ENCODE data around the gene KRTAP10-9. TPM values are rescaled to one million over a fixed set of nuclear protein-coding genes. Genes with fewer than 3 reads are reported as not detected.

The KRTAP10-9 gene
- total RNA-seq, 2 donors from 2014 or later = not detected

DNA sequence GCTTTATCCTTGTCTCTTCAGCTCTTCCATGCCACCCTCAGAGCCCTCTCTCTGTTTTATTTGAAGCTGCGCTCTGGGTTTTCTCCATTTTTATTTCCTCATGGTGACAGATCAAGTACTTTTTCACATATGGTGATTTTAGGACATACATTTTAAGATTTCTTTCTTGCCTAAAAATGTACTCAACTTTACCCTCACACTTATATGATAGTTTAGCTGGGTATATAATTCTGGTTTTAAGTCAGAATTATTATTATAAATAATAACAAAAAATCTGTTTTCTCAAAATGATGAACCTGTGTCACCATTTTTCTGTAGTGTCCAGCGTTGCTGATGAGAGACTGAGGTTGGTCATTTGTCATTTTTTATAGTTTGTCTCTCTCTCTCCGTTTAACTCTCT, 45.7 kb upstream of the KRTAP10-9 start:
- Histone ChIP-seq H3K27me3 (replicated peaks; ENCODE audit: insufficient read depth) (no peaks in the 10 kb centered on the region), H3K36me3 (no peaks in the 10 kb centered on the region), H3K4me1 (ENCODE audit: control insufficient read depth in 1 of 2, low read depth in 2 of 2) (no peaks in the 10 kb centered on the region), H3K4me3 (no peak overlapping the region), H3K9me3 (peaks cover 13% of the 10 kb centered on the region), H3K27ac (no peak overlapping the region)
- TF ChIP-seq, protein P1, sequence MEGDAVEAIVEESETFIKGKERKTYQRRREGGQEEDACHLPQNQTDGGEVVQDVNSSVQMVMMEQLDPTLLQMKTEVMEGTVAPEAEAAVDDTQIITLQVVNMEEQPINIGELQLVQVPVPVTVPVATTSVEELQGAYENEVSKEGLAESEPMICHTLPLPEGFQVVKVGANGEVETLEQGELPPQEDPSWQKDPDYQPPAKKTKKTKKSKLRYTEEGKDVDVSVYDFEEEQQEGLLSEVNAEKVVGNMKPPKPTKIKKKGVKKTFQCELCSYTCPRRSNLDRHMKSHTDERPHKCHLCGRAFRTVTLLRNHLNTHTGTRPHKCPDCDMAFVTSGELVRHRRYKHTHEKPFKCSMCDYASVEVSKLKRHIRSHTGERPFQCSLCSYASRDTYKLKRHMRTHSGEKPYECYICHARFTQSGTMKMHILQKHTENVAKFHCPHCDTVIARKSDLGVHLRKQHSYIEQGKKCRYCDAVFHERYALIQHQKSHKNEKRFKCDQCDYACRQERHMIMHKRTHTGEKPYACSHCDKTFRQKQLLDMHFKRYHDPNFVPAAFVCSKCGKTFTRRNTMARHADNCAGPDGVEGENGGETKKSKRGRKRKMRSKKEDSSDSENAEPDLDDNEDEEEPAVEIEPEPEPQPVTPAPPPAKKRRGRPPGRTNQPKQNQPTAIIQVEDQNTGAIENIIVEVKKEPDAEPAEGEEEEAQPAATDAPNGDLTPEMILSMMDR (IDR thresholded peaks at IDR 0.05) = no peak
- no peak for DNase-seq (ENCODE audit: low spot score)
- no peak for ATAC-seq (ENCODE audit: insufficient number of reproducible peaks, low FRiP score, low read depth)

DNA sequence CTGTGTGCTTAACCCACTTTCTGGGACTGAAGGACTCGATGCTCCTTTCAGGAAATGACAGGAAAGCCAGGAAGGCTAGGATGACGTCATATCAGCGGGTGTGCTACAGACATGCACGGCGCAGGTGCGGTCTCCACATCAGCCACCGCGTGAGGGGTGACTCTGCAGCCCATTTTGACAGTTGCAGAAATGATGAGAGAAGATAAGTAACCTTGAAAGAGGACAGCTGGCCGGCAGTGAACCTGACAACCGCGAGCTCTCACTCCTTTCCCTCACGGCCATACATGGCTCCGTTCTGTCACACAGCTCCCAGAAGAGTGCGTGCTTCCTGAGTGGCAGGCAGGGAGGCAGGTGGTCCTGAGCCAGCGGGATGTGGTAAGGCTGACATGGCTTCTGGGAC, 44.8 kb upstream of the KRTAP10-9 start:
- ATAC-seq (ENCODE audit: insufficient number of reproducible peaks, low FRiP score, low read depth) (no peak), DNase-seq (ENCODE audit: low spot score) (no peak)
- Histone ChIP-seq H3K4me1 (ENCODE audit: control insufficient read depth in 1 of 2, low read depth in 2 of 2) (no peaks in the 10 kb centered on the region), H3K27me3 (replicated peaks; ENCODE audit: insufficient read depth) (no peaks in the 10 kb centered on the region), H3K36me3 (no peaks in the 10 kb centered on the region), H3K27ac (no peak overlapping the region), H3K9me3 (peaks cover 7% of the 10 kb centered on the region), H3K4me3 (no peak overlapping the region)
- TF ChIP-seq, protein P1 (IDR thresholded peaks at IDR 0.05) = no peak

DNA sequence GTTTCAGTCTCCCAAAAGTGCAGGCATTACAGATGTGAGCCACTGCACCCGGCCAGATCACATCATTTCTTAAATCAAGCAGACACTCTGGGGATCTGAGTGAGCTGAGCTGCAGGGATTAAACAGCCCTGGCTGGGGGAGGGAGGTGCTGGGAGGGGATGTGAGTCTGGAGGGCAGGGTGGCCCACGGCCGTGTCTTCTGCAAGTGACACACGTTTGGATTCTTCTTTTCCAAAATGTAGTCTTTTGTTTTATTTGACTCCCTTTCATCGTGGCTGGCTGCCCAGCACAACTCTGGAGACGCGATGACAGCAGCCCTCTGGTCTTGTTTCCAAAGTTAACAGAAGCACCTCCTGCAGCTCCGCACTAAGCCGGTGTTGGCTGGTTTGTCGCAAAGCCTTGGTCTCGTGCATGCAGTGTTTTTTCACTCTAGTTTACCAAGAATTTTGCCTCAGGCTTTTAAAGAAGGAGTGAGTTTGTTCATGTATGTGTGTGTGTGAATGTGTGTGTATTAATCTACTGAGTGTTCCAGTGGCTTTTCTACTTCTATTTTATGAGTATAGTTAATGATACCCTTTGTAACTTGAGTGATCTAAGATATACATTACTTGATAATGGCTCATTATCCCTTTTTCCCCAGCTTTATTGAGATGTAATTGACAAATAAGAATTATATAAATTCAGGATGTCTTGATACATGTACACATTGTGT, 43.6 kb upstream of the KRTAP10-9 start:
- H3K27ac ChIP-seq = no peak overlapping the region
- H3K27me3 ChIP-seq (replicated peaks; ENCODE audit: insufficient read depth) = no peaks in the 10 kb centered on the region
- H3K4me3 ChIP-seq = no peak overlapping the region
- ATAC-seq (ENCODE audit: insufficient number of reproducible peaks, low FRiP score, low read depth) (no peak), DNase-seq (ENCODE audit: low spot score) (no peak)
- TF ChIP-seq, protein P1 (IDR thresholded peaks at IDR 0.05) = no peak
- H3K36me3 ChIP-seq = no peaks in the 10 kb centered on the region
- no peaks in the 10 kb centered on the region for H3K4me1 ChIP-seq (ENCODE audit: control insufficient read depth in 1 of 2, low read depth in 2 of 2)
- H3K9me3 ChIP-seq = peaks cover 7% of the 10 kb centered on the region

DNA sequence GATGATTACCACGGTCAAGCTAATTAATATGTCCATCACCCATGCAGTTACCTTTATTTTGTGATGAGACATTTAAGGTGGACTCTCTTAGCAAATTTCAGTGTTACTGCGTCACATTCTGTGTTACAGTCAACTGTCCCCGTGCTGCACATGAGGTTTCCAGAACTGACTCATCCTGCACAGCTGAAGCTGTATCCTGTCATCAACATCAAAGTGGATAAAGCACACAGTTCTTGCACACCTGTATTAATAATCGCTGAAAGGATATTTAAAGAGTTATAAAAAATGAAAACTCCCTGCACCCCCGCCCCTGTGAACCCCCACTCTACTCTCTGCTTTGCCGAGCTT, 43.1 kb upstream of the KRTAP10-9 start:
- Histone ChIP-seq H3K4me3 (no peak overlapping the region), H3K36me3 (no peaks in the 10 kb centered on the region), H3K27ac (no peak overlapping the region), H3K4me1 (ENCODE audit: control insufficient read depth in 1 of 2, low read depth in 2 of 2) (no peaks in the 10 kb centered on the region), H3K9me3 (peaks cover 7% of the 10 kb centered on the region), H3K27me3 (replicated peaks; ENCODE audit: insufficient read depth) (no peaks in the 10 kb centered on the region)
- ATAC-seq (ENCODE audit: insufficient number of reproducible peaks, low FRiP score, low read depth) (no peak), DNase-seq (ENCODE audit: low spot score) (no peak)
- TF ChIP-seq, protein P1 (IDR thresholded peaks at IDR 0.05) = no peak

DNA sequence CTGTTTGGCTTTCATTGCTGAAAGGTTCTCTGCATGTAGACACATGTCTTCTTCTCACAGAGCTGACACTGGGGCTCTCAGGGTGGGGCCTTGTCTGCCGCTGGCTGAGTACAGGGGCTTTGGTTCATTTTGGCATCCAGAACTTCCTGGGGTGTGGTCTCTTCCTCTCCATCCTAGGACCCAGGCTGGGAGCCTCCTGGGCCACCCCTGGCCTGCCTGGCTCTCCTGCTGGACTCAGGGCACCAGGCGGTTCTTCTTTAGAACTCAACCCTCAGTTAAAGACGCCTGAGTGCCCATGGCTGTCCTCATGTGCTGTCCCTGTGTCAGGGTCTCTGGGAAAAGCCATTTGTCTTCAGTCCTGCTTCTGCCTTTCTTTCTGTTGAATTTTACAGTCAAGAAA, 41.0 kb upstream of the KRTAP10-9 start:
- no peak for ATAC-seq (ENCODE audit: insufficient number of reproducible peaks, low FRiP score, low read depth)
- Histone ChIP-seq H3K9me3 (peaks cover 7% of the 10 kb centered on the region), H3K4me3 (no peak overlapping the region), H3K36me3 (no peaks in the 10 kb centered on the region), H3K4me1 (ENCODE audit: control insufficient read depth in 1 of 2, low read depth in 2 of 2) (no peaks in the 10 kb centered on the region), H3K27me3 (replicated peaks; ENCODE audit: insufficient read depth) (no peaks in the 10 kb centered on the region), H3K27ac (no peak overlapping the region)
- TF ChIP-seq, protein P1 (IDR thresholded peaks at IDR 0.05) = no peak
- no peak for DNase-seq (ENCODE audit: low spot score)

All from thoracic aorta (tissue), 2 donors.